ENCODE measurements around the gene SSR3. TPM values are rescaled to one million over a fixed set of nuclear protein-coding genes. Genes with fewer than 3 reads are reported as not detected.
A peak's percentile ranks its signal among the peaks of the same experiment; 100 is the strongest.
"Not testable (repeated sequence)": the region's sequence is repeated elsewhere in the genome, so short reads cannot be mapped to it uniquely, and the experiment has no call there.

The SSR3 gene
- total RNA-seq, 1 donor: 109 TPM

DNA sequence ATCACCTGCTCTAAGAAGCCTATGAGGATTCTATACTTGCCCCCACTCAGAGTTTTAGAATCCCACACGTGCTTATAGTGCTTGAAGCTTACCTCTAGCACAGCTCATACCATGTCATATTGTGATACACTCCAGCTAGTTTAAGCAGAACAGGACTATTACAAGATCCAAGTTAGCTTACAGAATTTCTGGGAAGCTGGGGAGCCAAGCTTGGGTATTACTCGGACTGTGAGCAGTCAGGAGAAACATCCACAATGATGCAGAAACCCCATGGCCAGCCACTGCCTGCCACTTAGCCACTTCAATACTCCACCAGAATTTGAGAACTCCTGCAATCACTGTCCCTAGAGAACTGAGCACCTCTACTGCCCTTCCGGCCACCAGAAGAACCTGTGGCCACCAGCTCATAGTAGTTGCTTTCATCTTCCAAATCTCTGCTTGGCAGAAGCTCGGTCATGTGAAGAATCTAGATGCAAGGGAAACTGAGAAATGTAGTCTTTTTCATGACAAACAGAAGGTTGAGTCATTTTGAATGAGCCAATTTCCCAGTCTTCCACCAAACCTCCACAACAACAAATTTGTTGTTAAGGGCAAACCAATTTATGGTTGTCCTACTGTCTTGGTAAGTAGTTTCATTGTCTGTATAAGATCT is 27.7 kb upstream of the SSR3 start:
- no peaks in the 10 kb centered on the region for H3K27me3 ChIP-seq (ENCODE audit: insufficient read depth, low read length)
- H3K4me3 ChIP-seq (ENCODE audit: low read length): no peak overlapping the region
- peaks cover 38% of the 10 kb centered on the region for H3K4me1 ChIP-seq (ENCODE audit: insufficient read depth, low read length)
- no peaks in the 10 kb centered on the region for H3K9me3 ChIP-seq (ENCODE audit: low read depth, low read length)

DNA sequence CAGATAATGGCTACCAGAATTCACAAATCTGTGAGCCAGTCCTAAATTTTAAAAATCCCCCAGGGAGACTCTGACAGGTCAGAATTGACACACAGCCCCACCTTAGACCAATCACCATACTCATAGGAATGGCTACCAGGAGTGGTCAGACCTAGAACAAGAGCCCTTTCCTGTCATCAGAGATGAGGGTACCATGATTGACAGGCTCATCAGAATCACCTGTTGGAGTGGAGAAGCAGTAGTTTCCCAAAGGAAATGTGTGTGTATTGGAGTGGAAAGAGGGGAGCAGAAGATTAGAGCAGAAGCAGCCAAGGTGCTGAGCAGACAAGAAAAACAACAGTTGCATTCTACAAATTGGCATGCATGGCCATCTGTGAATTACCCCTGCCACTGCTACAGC is 27.0 kb upstream of the SSR3 start:
- H3K4me3 ChIP-seq (ENCODE audit: low read length): no peak overlapping the region
- peaks cover 38% of the 10 kb centered on the region for H3K4me1 ChIP-seq (ENCODE audit: insufficient read depth, low read length)
- H3K9me3 ChIP-seq (ENCODE audit: low read depth, low read length): no peaks in the 10 kb centered on the region
- H3K27me3 ChIP-seq (ENCODE audit: insufficient read depth, low read length): no peaks in the 10 kb centered on the region

DNA sequence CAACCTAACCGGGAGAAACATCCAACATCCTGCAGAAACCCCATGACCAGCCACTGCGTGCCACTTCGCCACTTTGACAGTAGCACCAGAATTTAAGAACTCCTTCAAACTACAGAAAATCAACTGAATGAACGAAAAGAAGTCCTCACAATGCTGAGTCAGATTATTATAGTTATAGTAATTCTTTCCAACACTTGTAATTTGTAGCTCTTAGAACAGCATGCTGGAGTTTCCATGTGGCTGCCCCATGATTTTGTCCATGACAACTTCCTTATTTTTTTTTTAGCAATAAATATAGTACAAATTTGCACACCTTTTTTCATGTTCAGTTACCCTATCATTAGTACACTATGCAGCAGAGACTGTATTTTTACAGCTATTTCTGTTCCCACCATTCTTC is 26.1 kb upstream of the SSR3 start:
- Histone ChIP-seq H3K4me1 (ENCODE audit: insufficient read depth, low read length) (peaks cover 41% of the 10 kb centered on the region), H3K4me3 (ENCODE audit: low read length) (no peak overlapping the region), H3K9me3 (ENCODE audit: low read depth, low read length) (no peaks in the 10 kb centered on the region), H3K27me3 (ENCODE audit: insufficient read depth, low read length) (no peaks in the 10 kb centered on the region)

DNA sequence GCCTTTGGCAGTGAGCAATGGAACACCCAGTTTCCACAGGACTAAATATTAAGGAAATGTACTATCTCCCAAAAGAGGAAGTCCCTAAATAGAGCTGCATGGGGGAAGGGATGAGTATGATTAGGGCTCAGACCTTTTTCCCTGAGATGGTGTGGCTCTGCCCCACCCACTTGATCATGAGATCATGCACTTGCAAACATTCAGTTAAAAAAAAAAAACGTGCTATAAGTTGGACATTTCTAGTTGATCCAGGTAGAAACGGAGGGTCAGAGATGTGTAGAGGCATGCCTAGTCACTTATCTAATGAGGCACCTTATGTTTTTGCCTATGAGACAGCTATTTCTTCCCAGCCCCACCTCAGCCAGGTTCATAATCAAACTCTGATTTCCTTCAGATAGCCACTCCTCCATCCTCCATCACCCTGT is 24.5 kb upstream of the SSR3 start:
- H3K27me3 ChIP-seq (ENCODE audit: insufficient read depth, low read length): no peaks in the 10 kb centered on the region
- no peak overlapping the region for H3K4me3 ChIP-seq (ENCODE audit: low read length)
- no peaks in the 10 kb centered on the region for H3K9me3 ChIP-seq (ENCODE audit: low read depth, low read length)
- H3K4me1 ChIP-seq (ENCODE audit: insufficient read depth, low read length): peaks cover 41% of the 10 kb centered on the region

DNA sequence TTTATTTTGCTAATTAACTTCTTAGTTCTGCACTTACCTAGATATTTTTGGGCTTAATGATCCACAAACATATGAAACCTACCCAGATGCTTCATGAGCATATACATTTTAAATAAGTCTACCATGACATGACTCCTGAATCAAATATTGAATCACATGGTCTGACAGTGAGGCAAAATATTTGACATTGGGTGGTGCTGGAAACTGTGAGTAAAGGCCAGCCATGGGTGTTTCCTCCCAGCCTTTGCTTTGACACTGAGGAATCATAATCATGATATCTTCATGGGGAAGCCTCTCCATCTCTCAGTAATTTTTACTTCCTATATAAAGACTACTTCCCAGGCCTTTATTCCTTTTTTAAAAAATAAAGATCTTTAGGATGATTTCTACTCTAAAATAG is 22.8 kb upstream of the SSR3 start:
- Histone ChIP-seq H3K9me3 (ENCODE audit: low read depth, low read length) (no peaks in the 10 kb centered on the region), H3K4me1 (ENCODE audit: insufficient read depth, low read length) (peaks cover 34% of the 10 kb centered on the region), H3K27me3 (ENCODE audit: insufficient read depth, low read length) (no peaks in the 10 kb centered on the region), H3K4me3 (ENCODE audit: low read length) (no peak overlapping the region)

DNA sequence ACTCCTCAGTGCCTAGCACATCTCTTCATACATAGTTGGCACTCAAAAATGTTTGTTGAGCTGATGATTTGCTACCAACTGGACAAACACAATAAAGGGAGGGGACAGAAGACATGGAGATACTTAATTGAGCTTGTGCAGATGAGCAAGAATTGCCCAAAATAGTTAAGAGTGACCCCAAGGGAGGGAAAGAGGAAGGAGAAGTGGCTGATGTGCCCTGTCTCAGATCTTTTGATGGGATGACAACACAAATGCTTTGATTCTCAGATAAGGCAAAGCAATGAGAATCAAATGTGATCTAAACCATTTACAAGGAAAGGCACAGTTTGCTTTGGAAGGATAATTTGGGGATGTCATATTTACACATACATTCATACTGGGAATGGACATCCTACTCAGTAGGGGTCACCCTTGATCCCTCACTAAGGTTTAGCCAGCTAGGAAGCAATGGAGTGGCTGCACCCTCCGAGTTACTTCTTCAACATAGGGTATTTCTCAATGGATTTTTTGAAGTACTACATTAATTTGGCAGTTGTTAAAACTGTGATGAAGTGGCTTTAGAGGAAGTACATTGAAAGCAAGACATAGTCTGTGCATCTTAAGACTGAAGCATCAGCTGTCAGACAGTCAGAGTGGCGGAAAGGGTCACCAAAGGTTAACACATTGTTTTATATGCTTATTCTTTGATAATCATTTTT is 21.9 kb upstream of the SSR3 start:
- no peaks in the 10 kb centered on the region for H3K9me3 ChIP-seq (ENCODE audit: low read depth, low read length)
- H3K27me3 ChIP-seq (ENCODE audit: insufficient read depth, low read length): no peaks in the 10 kb centered on the region
- peaks cover 34% of the 10 kb centered on the region for H3K4me1 ChIP-seq (ENCODE audit: insufficient read depth, low read length)
- no peak overlapping the region for H3K4me3 ChIP-seq (ENCODE audit: low read length)

DNA sequence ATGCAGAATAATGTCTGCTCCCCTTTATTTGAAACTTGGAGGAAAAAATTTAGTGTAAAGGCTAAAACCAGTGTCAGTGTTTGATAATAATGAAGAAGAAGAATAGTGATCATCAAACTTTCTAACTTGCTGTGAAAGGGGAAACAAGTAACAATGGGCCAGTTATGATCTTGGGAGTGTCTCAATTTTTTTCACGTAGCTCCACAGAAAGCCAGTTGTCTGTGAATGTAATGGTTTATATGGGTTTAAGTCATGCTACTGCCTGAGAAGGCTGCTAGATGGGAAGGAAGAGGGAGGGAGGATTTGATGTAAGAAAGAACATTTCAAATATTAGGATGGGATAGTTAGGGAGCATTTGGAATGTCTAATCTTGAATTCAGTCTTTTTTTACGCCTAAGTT is 21.1 kb upstream of the SSR3 start:
- H3K9me3 ChIP-seq (ENCODE audit: low read depth, low read length): no peaks in the 10 kb centered on the region
- H3K27me3 ChIP-seq (ENCODE audit: insufficient read depth, low read length): no peaks in the 10 kb centered on the region
- H3K4me3 ChIP-seq (ENCODE audit: low read length): no peak overlapping the region
- H3K4me1 ChIP-seq (ENCODE audit: insufficient read depth, low read length): peaks cover 34% of the 10 kb centered on the region

DNA sequence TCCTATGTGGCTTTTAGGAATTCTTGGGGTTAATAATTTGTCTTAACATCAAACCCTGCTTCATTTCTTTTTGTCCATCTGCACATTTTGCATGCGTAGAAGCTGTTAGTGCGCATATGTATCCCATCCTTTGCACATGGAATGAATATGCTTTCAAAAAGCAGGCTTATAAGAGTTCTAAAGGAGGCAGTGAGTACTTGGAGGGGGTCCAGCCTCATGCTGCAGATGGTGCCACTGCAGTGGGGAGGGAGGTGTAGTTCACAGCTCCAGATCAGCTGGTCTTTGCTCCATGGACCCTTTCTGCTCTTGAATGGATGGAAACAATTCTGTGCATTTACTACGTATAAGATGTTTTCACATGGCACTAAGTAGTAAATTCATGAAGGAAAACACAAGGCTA is 20.7 kb upstream of the SSR3 start:
- H3K4me1 ChIP-seq (ENCODE audit: insufficient read depth, low read length): peaks cover 34% of the 10 kb centered on the region
- no peaks in the 10 kb centered on the region for H3K27me3 ChIP-seq (ENCODE audit: insufficient read depth, low read length)
- no peak overlapping the region for H3K4me3 ChIP-seq (ENCODE audit: low read length)
- H3K9me3 ChIP-seq (ENCODE audit: low read depth, low read length): no peaks in the 10 kb centered on the region

DNA sequence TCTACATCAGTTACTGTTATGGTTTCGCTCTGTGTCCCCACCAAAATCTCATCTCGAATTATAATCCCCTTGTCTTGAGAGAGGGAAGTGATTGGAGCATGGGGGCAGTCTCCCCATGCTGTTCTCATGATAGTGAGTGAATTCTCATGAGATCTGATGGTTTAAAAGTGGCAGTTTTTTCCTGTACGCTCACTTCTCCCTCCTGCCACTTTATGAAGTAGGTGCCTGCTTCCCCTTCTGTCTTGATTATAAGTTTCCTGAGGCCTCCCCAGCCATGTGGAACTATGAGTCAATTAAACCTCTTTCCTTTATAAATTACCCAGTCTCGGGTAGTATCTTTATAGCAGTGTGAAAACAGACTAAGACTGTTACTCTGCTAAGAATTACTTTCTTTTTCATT is 15.0 kb upstream of the SSR3 start:
- not testable (repeated sequence) for H3K4me1 ChIP-seq (ENCODE audit: insufficient read depth, low read length); H3K27me3 ChIP-seq (ENCODE audit: insufficient read depth, low read length); H3K4me3 ChIP-seq (ENCODE audit: low read length); H3K9me3 ChIP-seq (ENCODE audit: low read depth, low read length)

DNA sequence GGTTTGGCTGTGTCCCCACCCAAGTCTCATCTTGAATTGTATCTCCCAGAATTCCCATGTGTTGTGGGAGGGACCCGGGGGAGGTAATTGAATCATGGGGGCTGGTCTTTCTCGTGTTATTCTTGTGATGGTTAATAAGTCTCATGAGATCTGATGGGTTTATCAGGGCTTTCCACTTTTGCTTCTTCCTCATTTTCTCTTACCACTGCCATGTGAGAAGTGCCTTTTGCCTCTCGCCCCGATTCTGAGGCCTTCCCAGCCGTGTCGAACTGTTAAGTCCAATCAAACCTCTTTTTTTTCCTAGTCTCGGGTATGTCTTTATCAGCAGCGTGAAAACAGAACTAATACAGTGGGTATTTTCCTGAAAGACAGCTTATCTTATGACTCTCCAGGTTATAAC is 14.1 kb upstream of the SSR3 start:
- H3K4me1 ChIP-seq (ENCODE audit: insufficient read depth, low read length); H3K27me3 ChIP-seq (ENCODE audit: insufficient read depth, low read length); H3K4me3 ChIP-seq (ENCODE audit: low read length); H3K9me3 ChIP-seq (ENCODE audit: low read depth, low read length): not testable (repeated sequence)

DNA sequence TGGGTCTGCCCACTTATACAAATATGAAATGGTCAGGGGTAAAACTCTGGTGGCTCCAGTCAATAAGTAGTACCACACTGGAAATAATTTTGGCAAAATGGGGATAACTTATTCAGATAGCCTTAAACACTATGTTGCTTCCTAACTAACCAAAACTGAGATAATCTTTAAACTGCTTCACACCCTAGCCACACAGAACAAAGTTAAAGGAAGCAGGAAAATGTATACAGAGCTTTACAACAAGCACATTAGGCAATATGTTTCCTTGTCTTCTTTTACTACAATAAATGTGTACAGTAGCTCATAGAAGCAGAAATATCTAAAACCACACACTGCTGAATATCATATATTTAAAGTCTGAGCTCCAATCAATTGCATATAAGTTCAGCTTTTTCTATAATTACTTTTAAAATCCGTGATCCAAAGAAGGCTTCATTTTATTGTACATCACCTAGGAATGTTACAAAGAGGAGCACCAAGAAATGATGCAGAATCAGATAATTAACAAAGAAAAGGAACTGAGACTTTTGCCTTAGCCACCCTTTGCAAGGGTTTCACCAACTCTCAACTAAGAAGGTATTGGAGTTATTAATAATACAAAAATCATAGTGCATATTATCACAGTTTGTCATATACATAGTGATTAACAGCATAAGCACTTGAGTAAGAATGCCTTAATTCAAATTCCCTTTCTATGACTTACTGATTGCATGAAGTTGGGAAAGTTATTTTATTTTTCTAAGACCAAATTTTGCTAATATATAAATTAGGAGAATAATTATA is 9.2 kb upstream of the SSR3 start:
- H3K27me3 ChIP-seq (ENCODE audit: insufficient read depth, low read length): no peaks in the 10 kb centered on the region
- no peak overlapping the region for H3K4me3 ChIP-seq (ENCODE audit: low read length)
- H3K4me1 ChIP-seq (ENCODE audit: insufficient read depth, low read length): no peaks in the 10 kb centered on the region
- H3K9me3 ChIP-seq (ENCODE audit: low read depth, low read length): no peaks in the 10 kb centered on the region

DNA sequence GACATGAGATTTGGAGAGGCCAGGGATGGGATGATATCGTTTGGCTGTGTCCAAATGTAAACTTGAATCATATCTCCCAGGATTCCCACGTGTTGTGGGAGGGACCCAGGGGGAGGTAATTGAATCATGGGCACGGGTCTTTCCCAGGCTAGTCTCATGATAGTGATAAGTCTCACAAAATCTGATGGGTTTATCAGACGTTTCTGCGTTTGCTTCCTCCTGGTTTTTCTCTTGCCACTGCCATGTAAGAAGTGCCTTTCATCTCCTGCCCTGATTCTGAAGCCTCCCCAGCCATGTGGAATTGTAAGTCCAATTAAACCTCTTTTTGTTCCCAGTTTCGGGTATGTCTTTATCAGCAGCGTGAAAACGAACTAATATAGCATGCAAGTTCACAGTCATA is 7.6 kb upstream of the SSR3 start:
- not testable (repeated sequence) for H3K4me1 ChIP-seq (ENCODE audit: insufficient read depth, low read length); H3K27me3 ChIP-seq (ENCODE audit: insufficient read depth, low read length); H3K4me3 ChIP-seq (ENCODE audit: low read length); H3K9me3 ChIP-seq (ENCODE audit: low read depth, low read length)

DNA sequence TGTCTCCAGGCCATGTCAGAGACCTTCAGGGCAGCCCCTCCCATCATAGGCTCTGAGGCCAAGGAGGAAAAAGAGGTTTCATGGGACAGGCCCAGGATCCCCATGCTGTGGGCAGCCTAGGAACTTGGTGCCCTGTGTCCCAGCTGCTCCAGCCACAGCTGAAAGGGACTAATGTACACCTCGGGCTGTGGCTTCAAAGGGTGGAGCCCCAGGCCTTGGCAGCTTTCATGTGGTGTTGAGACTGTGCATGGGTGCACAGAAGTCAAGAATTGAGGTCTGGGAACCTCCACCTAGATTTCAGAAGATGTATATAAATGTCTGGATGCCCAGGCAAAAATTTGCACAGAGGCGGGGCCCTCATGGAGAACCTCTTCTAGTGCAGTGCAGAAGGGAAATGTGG is 6.6 kb upstream of the SSR3 start:
- H3K27me3 ChIP-seq (ENCODE audit: insufficient read depth, low read length): no peaks in the 10 kb centered on the region
- no peaks in the 10 kb centered on the region for H3K4me1 ChIP-seq (ENCODE audit: insufficient read depth, low read length)
- no peaks in the 10 kb centered on the region for H3K9me3 ChIP-seq (ENCODE audit: low read depth, low read length)
- H3K4me3 ChIP-seq (ENCODE audit: low read length): no peak overlapping the region

DNA sequence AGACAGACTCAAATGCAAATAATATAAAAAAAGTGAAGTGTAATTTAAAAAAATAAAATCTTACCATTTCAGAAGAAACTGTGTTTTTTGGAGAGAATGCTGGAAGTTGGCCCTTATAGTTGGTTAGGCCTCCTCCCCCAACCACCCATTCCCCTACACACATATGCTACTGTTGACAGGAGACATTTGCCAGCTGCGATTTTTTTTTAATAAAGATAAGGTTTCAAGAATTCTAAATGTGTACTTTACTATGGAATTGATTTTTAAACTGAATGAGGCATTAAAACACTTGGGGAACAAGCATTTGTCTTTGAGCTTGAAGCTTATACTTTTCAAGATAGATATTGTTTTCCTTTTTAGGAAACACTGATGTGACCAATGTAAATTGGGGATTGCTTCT is 4.4 kb upstream of the SSR3 start:
- Histone ChIP-seq H3K27me3 (ENCODE audit: insufficient read depth, low read length) (no peaks in the 10 kb centered on the region), H3K4me1 (ENCODE audit: insufficient read depth, low read length) (peaks cover 3% of the 10 kb centered on the region), H3K4me3 (ENCODE audit: low read length) (no peak overlapping the region), H3K9me3 (ENCODE audit: low read depth, low read length) (no peaks in the 10 kb centered on the region)

DNA sequence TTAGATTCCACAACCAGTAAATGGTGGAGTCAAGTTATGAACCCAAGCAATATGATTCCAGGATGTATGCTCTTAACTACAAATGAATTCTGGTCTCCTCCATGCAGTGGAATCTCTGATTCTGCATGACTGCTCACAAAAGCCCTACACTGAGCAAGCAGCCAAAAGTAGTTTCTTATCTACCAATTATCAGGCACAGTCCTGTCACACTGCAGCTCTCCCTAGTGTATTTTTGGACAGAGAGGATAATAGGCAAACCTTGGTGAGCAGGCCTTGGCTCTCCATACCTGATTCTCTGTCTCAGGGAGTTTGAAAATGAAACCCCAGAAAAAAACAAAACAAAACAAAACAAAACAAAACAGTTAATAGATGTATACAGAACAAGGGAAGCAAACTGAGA is 3.5 kb upstream of the SSR3 start:
- Histone ChIP-seq H3K4me1 (ENCODE audit: insufficient read depth, low read length) (peaks cover 12% of the 10 kb centered on the region), H3K9me3 (ENCODE audit: low read depth, low read length) (no peaks in the 10 kb centered on the region), H3K27me3 (ENCODE audit: insufficient read depth, low read length) (no peaks in the 10 kb centered on the region), H3K4me3 (ENCODE audit: low read length) (no peak overlapping the region)

DNA sequence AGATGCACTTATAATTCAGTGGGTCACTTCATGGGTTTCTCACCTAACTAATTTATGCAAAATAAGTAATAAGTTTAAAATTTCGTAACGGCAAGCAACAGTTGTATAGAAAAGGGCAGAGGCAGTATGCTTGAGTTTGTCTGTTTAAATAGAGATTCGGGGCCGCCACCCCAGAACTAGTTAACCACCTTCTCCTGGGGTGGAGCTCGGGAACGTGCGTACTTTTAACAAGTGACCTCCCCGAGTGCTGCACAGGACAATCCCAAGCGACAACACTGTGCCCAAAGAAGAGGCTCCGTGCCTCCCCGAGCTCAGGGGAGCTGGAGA is 439 bp downstream of the SSR3 start:
- H3K9me3 ChIP-seq (ENCODE audit: low read depth, low read length): no peaks in the 10 kb centered on the region
- no peaks in the 10 kb centered on the region for H3K27me3 ChIP-seq (ENCODE audit: insufficient read depth, low read length)
- H3K4me3 ChIP-seq (ENCODE audit: low read length): peak overlapping the region; percentile 91
- peaks cover 19% of the 10 kb centered on the region for H3K4me1 ChIP-seq (ENCODE audit: insufficient read depth, low read length)
